Hematopoietic multipotent progenitor cell treated with erythropoietin and hydrocortisone succinate and interleukin-3 and kit ligand, for 15 days (in vitro differentiated cells): ENCODE measurements around the gene BICD2.

Experiments
- DNase-seq: peaks from one replicate; pipeline ENCODE4 v3.0.0-alpha.2; 2015; ENCODE audit warnings: low spot score

Gene BICD2

DNA sequence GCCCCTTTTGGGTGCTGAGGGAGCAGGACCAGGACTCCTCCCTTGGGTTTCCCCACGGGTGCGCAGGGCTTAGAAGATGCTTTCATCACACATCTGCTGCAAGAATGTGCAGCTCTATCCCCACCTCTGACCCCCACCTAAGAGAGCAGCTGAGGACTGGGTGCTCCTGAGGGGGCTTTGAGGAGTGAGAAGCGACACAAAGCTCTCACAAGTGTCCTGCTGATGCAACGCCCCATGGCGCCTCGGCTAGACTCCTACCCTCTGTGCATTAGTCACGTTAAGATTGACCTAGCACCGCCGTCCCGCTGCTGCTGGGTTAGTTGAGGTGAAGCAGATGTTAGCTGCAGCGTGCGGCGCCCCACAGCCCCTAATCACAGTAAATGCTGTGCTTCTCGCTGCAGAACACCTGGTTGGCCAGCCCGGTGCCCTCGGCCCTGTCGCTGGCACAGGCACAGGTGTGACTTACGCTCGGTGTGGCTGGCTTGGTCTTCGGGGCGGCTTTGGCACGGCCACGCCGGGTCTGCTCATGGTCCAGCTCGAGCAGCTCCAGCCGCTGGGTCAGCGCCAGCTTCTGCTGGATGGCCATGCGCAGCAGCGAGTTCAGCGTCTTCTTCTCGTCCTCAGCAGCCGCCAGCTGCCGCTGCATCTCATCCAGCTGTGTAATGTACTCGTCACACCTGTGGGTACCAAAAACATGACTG, 49.7 kb downstream of the BICD2 start:
- no peak for DNase-seq

GRCh38 chr9:92714016-92714415, 50.6 kb downstream of the BICD2 start:
- no peak for DNase-seq

DNA sequence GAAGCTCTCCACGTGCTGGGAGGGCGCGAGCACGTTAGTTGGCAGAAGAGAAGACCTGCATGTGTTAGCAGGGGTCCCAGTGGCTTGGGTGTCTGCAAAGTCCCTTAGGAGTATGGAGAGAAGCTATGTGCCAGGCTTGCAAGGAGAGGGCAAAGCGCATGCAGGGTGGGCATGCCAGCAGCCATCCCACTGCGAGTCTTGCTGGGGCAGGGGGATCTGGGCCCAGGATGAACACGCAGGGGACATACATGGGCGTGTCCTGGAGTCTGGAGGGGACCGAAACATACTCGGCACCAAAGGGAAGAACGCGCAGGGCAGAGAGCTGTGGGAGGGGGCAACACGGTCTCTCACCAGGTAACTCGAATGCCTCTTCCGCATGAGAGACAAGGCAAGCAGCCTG, 51.1 kb downstream of the BICD2 start:
- no peak for DNase-seq

GRCh38 chr9:92712767-92713166, 51.9 kb downstream of the BICD2 start:
- no peak for DNase-seq

GRCh38 chr9:92711844-92712243, 52.8 kb downstream of the BICD2 start:
- DNase-seq: no peak

DNA sequence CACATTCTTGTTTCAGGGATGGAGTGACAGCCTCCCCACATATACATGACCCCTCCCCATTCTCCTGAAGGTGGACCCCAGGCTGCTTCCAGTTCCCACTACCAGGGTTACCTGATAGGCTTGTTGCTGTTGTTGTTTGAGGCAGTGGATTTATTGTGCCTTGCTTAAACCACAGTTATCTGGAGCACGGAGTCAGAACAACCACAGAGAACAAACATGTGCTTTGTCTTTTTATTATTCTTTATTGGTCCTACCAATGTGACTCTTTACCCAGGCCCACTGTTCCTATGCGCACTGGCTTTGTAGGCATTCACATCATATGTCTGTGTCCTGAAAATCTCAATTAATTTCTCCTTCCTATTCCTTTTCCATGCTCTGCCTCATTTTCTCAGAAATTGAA, 53.5 kb downstream of the BICD2 start:
- DNase-seq: no peak

- no peak for DNase-seq
Observed at GRCh38 chr9:92710368-92710767, 54.3 kb downstream of the BICD2 start.

GRCh38 chr9:92709954-92710353, 54.7 kb downstream of the BICD2 start:
- DNase-seq: no peak

- DNase-seq: no peak
Observed at GRCh38 chr9:92709240-92709639, 55.4 kb downstream of the BICD2 start.

DNA sequence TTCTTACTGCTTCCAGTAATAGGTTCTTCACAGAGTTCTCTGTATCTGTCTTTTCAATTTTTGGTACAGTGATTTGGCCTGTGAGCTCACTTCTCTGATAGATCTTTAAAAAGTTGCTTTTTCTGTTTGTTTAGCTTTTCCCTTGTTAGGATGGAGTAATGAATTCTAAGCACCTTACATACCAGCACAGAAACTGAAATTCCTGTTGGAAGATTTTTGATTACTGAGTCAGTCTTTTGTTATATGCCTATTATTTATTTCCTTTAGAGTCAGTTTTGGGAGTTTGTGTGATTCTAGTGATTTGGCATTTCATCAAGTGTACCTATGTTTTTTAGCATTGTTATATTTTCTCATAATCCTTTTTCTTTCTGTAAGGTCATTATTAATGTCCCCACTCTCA, 57.1 kb downstream of the BICD2 start:
- DNase-seq: no peak

DNA sequence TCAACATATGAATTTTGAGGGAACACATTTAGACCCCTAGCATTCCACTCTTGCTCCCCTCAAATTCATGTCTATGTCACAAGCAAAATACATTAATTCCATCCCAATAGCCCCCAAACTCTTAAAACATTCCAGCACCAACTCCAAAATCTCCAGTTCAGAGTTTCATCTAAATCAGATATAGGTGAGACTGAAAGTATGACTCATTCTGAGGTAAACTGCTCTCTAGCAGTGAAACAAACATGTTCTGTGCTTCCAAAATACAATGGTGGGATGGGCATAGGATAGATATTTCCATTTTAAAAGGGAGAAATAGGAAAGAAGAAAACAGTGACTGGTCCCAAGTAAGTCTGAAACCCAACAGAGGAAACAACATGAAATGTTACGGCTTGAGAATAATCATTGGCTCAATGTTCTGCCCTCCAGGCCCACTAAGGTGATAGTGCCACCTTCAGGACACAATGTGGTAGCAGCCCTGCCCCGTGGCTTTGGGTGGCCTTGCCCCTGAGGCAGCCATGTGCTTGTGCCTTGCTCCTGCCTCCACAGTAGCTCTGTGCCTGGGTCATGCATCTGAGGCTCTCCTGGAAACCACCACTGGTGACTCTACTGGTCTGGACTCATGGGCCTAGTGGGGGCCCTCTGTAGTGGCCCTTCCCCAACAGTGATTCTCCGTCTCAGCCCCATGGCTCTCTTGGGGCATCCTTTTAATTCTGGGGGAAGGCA, 58.3 kb downstream of the BICD2 start:
- peak; percentile 59 for DNase-seq

GRCh38 chr9:92704528-92704927, 60.1 kb downstream of the BICD2 start:
- DNase-seq: no peak

DNA sequence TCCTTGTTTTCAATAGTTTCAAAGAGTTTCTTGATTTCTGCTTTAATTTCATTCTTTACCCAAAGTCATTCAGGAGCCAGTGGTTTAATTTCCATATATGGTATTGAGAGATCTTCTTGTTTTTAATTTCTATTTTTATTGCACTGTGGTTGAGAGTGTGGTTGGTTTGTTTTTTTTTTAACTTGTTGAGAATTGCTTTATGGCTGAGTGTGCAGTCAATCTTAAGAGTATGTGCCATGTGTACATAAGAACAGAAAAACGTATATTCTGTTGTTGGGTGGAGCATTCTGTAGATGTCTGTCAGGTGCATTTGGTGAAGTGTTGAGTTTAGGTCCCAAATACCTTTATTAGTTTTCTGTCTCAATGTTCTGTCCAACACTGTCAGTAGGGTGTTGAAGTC, 68.0 kb downstream of the BICD2 start:
- no peak for DNase-seq

GRCh38 chr9:92686954-92687353, 77.7 kb downstream of the BICD2 start:
- DNase-seq: peak; percentile 15

- no peak for DNase-seq
Observed at GRCh38 chr9:92685022-92685421, 79.6 kb downstream of the BICD2 start.

GRCh38 chr9:92682269-92682668, 82.4 kb downstream of the BICD2 start:
- DNase-seq: no peak

GRCh38 chr9:92680166-92681119, 84.2 kb downstream of the BICD2 start:
- DNase-seq: no peak

DNA sequence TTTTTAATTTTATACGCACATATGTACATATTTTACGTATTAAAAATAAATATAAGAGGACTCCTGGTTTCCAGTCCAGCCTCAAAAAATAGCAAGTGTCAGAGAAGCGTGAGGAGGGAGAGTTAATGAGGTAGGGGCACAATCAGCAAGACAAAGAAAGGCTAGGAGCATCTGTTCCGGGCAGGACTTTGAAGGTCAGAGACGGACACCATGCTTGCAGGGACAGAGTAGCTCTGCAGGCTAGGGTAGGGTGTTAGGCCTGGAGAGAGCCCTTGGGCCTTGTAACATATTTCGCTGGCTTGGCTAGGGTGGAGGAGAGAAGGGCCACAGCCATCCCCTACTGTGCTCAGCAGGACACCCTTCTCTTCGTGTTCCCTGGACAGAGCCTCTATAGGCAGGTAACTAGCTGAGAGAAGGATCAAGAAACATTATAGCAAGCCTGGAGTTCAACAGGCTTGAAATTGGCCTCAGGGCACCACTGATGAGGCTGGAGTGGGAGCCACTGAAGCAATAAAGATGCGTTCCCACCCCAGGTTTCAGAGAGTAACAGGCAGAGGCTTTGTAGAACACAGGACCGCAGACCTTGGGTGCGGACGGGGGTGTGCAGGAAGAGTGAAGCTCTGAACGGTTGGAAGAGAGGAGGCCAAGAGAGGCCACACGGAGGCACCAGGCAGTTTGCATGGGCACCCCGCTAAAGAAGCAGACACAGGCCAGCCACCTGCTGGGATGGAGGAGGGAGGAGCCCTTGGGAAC, 85.0 kb downstream of the BICD2 start:
- no peak for DNase-seq

DNA sequence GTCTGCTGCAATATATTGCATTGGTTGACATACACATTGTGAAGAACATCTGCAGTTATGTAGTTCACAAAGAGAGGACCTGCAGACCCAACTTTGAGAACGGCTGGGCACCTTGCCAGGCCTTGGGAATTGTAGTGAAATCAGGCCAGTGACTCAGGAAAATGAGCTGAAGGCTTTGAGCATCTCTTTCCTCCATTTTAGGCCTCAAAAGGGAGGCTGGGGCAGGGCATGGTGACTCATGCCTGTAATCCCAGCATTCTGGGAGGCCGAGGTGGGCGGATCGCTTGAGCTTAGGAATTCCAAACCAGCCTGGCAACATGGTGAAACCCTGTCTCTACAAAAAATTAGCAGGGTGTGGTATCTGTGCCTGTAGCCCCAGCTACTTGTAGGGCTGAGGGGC, 93.3 kb downstream of the BICD2 start:
- DNase-seq: no peak

DNA sequence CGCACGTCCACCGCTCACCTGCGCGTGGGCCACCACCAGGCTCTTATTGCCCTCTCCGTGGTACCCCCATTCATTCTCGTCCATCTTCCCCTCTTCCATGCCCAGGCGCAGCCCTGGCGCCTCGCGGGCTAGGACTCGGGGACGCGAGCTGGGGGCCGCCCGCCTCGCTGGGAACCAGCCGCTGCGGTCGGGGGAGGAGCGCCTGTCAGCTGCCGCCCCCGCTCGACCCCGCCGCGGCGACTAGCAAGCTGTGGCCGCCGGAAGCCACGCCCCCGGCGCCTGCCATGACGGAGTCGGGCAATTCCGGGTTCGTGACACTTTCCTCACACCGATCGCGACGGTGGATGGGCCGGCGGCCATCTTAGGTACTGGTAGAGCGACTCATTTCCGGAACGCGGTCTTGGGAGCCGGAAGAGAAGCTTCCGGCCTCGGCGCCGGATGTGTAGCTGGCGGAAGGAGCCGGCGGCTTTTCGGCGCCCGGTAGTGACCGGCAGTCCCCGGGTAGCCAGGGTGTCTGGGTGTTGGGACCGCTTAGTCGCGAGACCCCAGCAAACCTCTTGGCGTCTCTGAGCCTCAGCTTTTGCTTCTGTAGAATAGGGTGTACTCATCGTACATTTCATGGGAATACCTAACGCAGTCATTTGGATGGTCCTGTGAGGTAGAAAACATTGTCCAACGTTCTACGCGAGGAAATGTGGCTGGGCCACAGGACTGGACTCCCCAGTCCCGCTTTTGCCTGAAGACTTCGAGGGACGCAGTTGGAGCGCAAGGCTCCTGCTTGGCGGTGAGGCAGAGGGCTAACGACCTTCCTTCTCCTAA, 94.5 kb downstream of the BICD2 start, which contains the start of gene IPPK:
Gene IPPK, minus strand, starts transcription at position 242 of the 819 bp plus-strand sequence. Its CDS starts 143 bp downstream, at position 99.
- DNase-seq: peak; percentile 97

DNA sequence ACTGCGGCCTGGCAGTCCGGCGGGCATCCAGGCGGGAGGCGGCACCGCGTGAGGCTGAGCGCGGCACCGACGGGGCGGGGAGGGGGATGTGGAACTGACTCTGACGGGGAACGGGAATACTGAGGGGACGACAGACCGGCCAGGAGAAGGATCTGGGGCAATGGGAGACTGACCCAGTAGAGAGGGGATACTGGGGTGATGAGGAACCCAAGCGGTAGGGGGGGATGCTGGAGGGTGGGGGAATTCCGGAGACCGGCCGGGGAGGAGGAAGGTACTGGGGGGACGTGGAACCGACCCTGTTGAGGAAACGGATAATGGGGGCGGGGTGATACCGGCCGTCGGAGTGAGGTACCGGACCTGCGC, 95.1 kb downstream of the BICD2 start:
- no peak for DNase-seq
